ENCODE results near the gene IL15. TPM values are rescaled to one million over a fixed set of nuclear protein-coding genes. Genes with fewer than 3 reads are reported as not detected.
A peak's percentile ranks its signal among the peaks of the same experiment; 100 is the strongest.

The IL15 gene
- total and polyA plus RNA-seq, 2 donors (not counting 1 experiment from before 2014, with no cell fraction given) = 10.0 to 14.9 TPM

DNA sequence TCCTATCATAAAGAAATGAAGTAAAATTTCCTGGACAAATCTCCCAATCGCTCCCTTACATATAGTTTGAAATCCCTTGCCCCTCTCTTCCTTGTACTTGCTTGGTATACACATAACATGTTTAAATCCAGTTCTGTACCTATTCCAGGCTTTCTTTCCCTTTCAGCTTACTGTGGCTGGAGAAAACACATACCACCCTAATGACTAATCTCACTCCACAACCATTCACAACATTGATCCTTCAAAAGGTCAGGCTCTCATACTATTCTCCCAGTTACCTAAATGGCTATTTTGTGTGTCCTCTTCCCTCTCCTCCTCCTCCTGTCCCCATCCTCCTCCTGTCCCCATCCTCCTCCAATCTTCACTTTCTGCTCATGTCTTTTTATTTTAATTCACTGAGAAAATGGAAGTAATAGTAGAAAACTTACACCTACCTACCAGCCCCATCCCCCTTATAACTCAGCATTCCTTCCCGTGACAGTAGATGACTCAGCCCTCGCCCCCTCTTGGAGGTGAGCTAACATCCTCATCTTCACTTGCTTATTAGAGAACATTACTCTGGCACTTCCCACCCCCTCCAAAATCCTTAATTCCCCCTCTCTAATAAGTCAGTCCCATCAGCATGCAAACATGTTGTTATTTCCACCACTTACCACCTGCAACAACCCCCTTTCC, 77.5 kb downstream of the IL15 start:
- no peak overlapping the region for H2AFZ ChIP-seq (ENCODE audit: low read length)
- peak overlapping the region; percentile 15 for H3K4me2 ChIP-seq (ENCODE audit: extremely low read depth, insufficient read depth, low read length)
- H3K4me1 ChIP-seq (ENCODE audit: control insufficient read depth, extremely low read depth, insufficient read depth, low read length) = peaks cover 10% of the 10 kb centered on the region
- H3K9ac ChIP-seq (ENCODE audit: insufficient read depth, low read length) = no peak overlapping the region
- H3K79me2 ChIP-seq (ENCODE audit: control insufficient read depth, insufficient read depth, low read length) = no peaks in the 10 kb centered on the region
- H3K4me3 ChIP-seq (replicated peaks in 1 of 4; ENCODE audit: control extremely low read depth in 1 of 4, insufficient read depth in 1 of 4, low read depth in 3 of 4, low read length in 4 of 4) = no peak overlapping the region
- no peaks in the 10 kb centered on the region for H3K36me3 ChIP-seq (ENCODE audit: control insufficient read depth, insufficient read depth, low read length)
- H4K20me1 ChIP-seq (ENCODE audit: control insufficient read depth, extremely low read depth, insufficient read depth, low read length) = no peaks in the 10 kb centered on the region
- H3K27me3 ChIP-seq (ENCODE audit: control insufficient read depth, insufficient read depth, low read length) = no peaks in the 10 kb centered on the region
- peak; percentile 31 to 85 for DNase-seq (ENCODE audit: low read depth in 2 of 2)
- TF ChIP-seq, protein P1, sequence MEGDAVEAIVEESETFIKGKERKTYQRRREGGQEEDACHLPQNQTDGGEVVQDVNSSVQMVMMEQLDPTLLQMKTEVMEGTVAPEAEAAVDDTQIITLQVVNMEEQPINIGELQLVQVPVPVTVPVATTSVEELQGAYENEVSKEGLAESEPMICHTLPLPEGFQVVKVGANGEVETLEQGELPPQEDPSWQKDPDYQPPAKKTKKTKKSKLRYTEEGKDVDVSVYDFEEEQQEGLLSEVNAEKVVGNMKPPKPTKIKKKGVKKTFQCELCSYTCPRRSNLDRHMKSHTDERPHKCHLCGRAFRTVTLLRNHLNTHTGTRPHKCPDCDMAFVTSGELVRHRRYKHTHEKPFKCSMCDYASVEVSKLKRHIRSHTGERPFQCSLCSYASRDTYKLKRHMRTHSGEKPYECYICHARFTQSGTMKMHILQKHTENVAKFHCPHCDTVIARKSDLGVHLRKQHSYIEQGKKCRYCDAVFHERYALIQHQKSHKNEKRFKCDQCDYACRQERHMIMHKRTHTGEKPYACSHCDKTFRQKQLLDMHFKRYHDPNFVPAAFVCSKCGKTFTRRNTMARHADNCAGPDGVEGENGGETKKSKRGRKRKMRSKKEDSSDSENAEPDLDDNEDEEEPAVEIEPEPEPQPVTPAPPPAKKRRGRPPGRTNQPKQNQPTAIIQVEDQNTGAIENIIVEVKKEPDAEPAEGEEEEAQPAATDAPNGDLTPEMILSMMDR (conservative IDR thresholded peaks at IDR 0.05 in 1 of 2, IDR thresholded peaks at IDR 0.05 in 1 of 2; ENCODE audit: low read depth in 1 of 2, low read length in 2 of 2) = no peak
- TF ChIP-seq EZH2 (IDR thresholded peaks at IDR 0.05; ENCODE audit: low read length, missing control alignments) = no peak
- no peaks in the 10 kb centered on the region for H3K9me3 ChIP-seq (ENCODE audit: control insufficient read depth, insufficient read depth, low read depth, low read length)
- H3K27ac ChIP-seq (ENCODE audit: insufficient read depth, low read length) = no peak overlapping the region

DNA sequence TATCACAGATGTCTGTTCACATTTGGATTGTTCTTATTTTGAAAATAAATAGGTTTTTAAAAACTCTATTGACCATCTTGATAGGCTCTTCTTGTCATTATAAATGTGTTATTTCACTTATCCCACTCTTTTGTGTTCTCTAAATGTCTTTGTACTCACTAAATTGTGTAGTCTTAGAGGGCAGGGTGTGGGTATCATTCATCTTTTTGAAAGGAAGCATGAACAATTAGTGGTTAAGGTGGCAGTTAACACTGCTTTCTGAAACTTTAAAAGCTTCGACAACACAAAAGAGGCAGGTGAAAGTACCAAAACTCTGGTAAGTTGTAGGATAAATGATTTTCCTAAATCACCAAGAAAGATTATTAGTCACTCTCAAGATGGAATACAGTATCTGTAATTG, 83.2 kb downstream of the IL15 start:
- Histone ChIP-seq H3K36me3 (ENCODE audit: control insufficient read depth, insufficient read depth, low read length) (no peaks in the 10 kb centered on the region), H3K4me1 (ENCODE audit: control insufficient read depth, extremely low read depth, insufficient read depth, low read length) (no peaks in the 10 kb centered on the region), H3K27me3 (ENCODE audit: control insufficient read depth, insufficient read depth, low read length) (no peaks in the 10 kb centered on the region), H3K4me2 (ENCODE audit: extremely low read depth, insufficient read depth, low read length) (no peak overlapping the region), H2AFZ (ENCODE audit: low read length) (no peak overlapping the region), H3K4me3 (replicated peaks in 1 of 4; ENCODE audit: control extremely low read depth in 1 of 4, insufficient read depth in 1 of 4, low read depth in 3 of 4, low read length in 4 of 4) (no peak overlapping the region), H3K9ac (ENCODE audit: insufficient read depth, low read length) (no peak overlapping the region), H3K9me3 (ENCODE audit: control insufficient read depth, insufficient read depth, low read depth, low read length) (no peaks in the 10 kb centered on the region), H4K20me1 (ENCODE audit: control insufficient read depth, extremely low read depth, insufficient read depth, low read length) (no peaks in the 10 kb centered on the region), H3K79me2 (ENCODE audit: control insufficient read depth, insufficient read depth, low read length) (no peaks in the 10 kb centered on the region), H3K27ac (ENCODE audit: insufficient read depth, low read length) (no peak overlapping the region)
- DNase-seq (ENCODE audit: low read depth in 2 of 2) = no peak
- no peak for TF ChIP-seq EZH2 (IDR thresholded peaks at IDR 0.05; ENCODE audit: low read length, missing control alignments)
- TF ChIP-seq, protein P1 (conservative IDR thresholded peaks at IDR 0.05 in 1 of 2, IDR thresholded peaks at IDR 0.05 in 1 of 2; ENCODE audit: low read depth in 1 of 2, low read length in 2 of 2) = no peak

DNA sequence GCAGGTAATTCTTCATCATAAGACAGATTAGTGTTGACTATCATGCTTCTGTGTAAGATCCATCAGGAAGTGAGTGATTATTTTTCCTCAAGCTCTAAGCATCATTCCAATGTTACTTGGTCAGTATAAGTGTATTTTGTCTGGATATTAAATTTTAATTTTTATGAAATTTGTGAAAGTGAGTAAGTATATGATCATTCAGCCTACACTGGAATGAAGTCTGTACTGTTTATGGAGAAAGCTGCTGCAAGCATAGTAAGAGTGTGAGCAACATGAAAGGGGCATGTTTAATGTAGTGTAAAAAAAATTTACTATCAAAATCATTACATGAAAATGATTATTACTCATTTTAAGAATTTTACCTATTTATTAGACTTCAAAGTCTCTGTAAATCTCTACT, 84.8 kb downstream of the IL15 start:
- Histone ChIP-seq H3K4me3 (replicated peaks in 1 of 4; ENCODE audit: control extremely low read depth in 1 of 4, insufficient read depth in 1 of 4, low read depth in 3 of 4, low read length in 4 of 4) (no peak overlapping the region), H3K36me3 (ENCODE audit: control insufficient read depth, insufficient read depth, low read length) (no peaks in the 10 kb centered on the region), H4K20me1 (ENCODE audit: control insufficient read depth, extremely low read depth, insufficient read depth, low read length) (no peaks in the 10 kb centered on the region), H3K27ac (ENCODE audit: insufficient read depth, low read length) (no peak overlapping the region), H3K27me3 (ENCODE audit: control insufficient read depth, insufficient read depth, low read length) (no peaks in the 10 kb centered on the region), H3K9me3 (ENCODE audit: control insufficient read depth, insufficient read depth, low read depth, low read length) (no peaks in the 10 kb centered on the region), H3K9ac (ENCODE audit: insufficient read depth, low read length) (no peak overlapping the region), H3K79me2 (ENCODE audit: control insufficient read depth, insufficient read depth, low read length) (no peaks in the 10 kb centered on the region), H3K4me1 (ENCODE audit: control insufficient read depth, extremely low read depth, insufficient read depth, low read length) (no peaks in the 10 kb centered on the region), H3K4me2 (ENCODE audit: extremely low read depth, insufficient read depth, low read length) (no peak overlapping the region), H2AFZ (ENCODE audit: low read length) (no peak overlapping the region)
- DNase-seq (ENCODE audit: low read depth in 2 of 2) = no peak
- TF ChIP-seq, protein P1 (conservative IDR thresholded peaks at IDR 0.05 in 1 of 2, IDR thresholded peaks at IDR 0.05 in 1 of 2; ENCODE audit: low read depth in 1 of 2, low read length in 2 of 2) = no peak
- no peak for TF ChIP-seq EZH2 (IDR thresholded peaks at IDR 0.05; ENCODE audit: low read length, missing control alignments)

All from fibroblast of lung (primary cell).